ENCODE results near the gene PLAAT1.

PLAAT1 gene

GRCh38 chr3:193253986-193254660 is 13.1 kb downstream of the PLAAT1 start:
- DNase-seq (ENCODE audit: low spot score), result no peak

DNA sequence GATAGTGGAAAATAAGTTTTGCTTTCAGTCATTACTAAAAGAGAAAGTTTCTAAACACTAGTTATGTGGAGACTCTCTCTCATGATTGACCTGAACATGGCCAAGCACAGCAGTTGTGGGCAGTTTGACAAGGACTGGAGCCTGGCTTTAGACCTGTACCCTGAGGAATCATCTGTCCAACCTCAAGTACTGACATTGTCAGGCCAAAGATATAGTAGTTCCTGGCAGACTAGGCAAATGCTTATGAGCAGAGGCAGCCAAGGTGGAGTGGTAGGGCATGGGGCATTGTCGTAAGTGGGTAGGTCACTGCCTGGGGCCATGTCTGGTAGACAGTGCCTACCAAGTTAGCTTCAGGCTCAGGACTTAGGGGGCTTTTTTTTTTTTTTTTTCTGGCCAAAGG is 20.9 kb downstream of the PLAAT1 start:
- no peak for DNase-seq (ENCODE audit: low spot score)

GRCh38 chr3:193262707-193263106 is 21.7 kb downstream of the PLAAT1 start:
- no peak for DNase-seq (ENCODE audit: low spot score)

DNA sequence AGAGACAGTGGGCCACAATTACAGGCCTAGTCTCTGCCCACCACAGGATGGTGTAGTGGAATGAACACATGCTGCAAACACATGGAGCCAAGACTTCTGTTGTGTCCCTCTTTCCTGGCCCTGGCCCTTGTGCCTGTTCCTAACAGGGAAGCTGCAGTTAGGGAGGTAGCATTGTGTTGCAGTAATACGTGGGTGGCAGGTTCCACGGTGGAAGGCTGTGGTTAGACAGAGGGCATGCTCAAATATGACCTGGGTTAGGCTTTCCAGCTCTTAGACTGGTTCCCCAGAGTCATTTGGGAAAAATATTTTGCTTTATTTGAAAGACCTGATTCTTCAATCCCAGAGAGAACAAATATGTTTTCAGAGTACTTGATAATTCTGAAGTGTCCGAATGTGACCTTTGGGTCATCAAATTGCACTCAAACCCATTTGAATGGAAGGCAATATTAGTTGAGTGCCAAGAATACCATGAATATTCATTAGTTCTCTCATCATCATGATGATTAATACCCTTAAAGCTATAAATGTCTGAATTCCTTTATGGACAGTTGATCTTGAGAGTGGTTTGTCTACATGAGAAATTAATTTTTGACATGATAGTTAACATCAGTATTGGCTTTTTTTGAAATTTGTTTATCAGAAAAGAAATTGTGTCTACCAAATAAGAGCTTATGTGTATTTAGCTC is 28.5 kb downstream of the PLAAT1 start:
- DNase-seq (ENCODE audit: low spot score), result no peak

GRCh38 chr3:193270451-193270850 is 29.4 kb downstream of the PLAAT1 start:
- no peak for DNase-seq (ENCODE audit: low spot score)

DNA sequence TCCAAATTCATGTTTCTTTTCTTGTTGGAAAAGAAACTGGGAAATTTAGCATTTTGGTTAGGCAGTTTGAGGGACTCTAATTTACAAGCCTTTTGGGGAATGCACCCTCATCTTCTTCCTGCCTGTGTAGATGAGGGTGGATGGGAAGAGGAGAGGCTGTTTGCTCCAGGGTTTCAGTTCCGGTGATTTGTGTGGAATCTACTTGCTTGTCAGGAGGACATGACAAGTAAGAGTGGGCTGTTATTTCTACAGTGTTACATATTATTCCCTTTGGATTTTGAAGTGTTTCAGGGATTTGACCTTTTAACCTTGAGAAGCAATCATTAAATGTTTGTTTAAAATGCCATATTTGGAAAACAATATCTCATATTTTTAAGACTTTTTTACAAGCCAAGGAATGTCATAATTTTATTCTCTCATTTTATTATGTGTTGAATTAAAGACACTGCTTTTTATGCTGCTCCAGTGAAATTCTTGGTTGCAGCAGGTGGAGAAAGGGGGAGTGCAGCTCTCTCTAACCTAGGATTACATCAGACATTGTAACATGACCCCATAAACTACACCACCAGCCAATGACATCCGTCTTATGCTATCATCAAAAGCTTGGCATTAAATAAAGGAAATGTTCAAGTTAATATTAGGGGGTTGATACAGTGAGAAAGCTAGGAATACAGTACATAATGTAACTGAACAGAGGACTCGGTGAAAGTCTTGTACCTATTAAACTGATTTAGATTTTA is 30.2 kb downstream of the PLAAT1 start:
- DNase-seq (ENCODE audit: low spot score), result no peak

DNA sequence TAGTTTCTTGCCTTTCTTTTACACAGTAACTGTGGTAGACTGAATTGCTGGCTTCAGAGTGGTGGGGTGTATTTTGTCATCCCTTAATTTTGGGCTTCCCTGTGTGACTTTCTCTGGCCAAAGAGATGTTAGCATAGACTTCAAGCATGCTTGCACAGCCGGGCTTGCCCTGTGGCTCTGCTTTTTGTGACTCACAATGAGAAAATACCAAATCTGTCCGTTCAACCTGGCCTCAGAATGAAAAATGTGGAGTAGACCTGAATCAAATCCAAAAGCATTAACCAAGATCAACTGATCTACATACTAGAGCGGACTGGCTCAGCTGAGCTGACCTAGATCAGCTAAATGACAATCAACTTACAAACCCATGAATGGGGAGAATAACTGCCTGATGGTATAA is 51.4 kb downstream of the PLAAT1 start:
- no peak for DNase-seq (ENCODE audit: low spot score)

DNA sequence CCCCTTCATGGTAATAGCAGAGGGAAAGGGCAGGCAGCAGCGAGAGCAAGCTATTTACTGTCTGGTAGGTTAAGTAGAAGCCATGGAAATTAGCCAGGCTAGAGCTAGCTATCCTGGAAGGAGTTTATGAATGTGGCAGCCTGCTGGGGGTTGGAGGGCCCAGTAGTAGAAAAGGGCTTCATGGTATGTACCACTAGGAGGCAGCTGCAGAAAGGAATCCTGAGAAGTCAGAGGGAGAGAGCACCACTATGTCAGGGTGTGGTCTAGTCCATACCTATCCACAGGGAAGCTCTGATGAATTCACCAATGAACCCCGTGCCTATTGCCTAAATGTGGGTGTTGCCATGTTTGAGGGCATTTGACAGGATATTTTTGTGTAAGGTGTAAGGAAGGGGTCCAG is 55.0 kb downstream of the PLAAT1 start:
- no peak for DNase-seq (ENCODE audit: low spot score)

DNA sequence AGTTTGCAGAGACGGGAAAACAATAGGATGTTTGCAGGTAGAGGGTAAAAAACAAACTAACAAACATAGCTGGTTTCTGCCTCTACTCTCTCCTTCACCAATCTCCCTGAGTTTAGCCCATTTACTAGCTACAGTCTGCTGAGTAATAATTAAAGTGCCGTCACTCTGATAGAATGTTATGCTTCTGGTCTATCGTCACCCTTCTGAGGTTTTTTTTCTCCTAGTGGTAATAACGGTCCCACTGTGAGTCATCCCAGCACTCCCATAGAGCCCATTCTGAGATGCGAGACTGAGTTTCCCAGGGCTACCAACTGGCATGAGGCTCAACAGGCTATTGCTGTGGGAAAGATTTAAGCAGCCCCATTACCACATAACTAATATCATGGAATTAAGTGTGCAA is 56.4 kb downstream of the PLAAT1 start:
- no peak for DNase-seq (ENCODE audit: low spot score)

GRCh38 chr3:193301433-193301832 is 60.4 kb downstream of the PLAAT1 start:
- no peak for DNase-seq (ENCODE audit: low spot score)

DNA sequence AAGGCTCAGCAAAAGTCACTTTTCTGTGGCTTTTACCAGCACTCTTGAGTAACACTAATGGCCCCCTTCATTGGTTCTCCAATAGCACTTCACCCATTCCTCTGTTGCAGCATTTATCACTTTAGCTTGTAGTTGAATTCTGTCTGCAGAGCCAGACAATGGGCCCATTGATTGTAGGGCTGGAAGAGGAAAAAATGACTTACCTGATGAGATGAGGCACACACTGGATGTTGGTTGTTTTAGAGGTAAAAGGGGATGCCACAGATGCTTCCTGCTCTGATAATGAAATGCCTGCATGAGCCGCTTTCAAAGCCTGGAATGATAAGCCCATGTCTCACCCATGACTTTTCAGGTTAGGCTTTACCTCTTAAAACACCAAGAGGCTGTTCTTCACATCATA is 64.3 kb downstream of the PLAAT1 start:
- DNase-seq (ENCODE audit: low spot score), result no peak

DNA sequence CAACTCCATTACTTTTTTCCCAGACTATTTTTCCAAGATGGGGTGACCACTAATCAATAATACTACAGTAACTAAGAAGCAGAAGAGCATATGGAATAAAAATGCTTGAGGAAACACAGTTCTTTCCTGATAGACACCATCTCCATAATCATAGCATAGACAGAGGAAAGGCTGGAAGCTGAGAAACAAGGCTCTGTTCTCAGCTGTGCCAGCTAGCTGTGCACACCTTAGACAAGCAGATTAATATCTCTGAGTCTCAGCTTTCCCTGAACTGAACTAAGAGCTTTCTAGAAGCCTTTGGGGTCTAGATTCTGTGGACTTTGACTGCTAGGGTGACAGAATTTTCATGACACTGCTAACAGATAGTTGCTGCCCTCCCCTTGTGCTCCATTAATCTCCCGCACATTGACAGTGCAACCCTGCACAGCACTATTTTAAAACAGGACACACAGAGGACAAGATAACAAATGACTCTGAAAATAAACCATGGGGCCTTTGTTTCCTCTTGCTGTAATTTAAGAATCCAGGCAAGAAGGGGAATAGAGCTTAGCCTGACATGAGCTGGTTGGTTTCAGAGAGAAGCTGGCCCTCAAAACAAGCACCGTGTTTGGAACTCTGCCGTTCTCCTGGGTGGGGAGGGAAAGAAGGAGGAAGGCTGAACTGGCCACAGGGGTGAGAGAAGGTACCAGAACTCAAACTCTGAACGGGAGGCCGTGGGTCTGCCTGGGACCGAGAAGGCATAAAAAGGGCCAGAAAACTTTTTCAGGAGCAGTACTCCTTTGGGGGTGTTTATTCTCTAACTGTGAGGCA is 70.1 kb downstream of the PLAAT1 start:
- no peak for DNase-seq (ENCODE audit: low spot score)

DNA sequence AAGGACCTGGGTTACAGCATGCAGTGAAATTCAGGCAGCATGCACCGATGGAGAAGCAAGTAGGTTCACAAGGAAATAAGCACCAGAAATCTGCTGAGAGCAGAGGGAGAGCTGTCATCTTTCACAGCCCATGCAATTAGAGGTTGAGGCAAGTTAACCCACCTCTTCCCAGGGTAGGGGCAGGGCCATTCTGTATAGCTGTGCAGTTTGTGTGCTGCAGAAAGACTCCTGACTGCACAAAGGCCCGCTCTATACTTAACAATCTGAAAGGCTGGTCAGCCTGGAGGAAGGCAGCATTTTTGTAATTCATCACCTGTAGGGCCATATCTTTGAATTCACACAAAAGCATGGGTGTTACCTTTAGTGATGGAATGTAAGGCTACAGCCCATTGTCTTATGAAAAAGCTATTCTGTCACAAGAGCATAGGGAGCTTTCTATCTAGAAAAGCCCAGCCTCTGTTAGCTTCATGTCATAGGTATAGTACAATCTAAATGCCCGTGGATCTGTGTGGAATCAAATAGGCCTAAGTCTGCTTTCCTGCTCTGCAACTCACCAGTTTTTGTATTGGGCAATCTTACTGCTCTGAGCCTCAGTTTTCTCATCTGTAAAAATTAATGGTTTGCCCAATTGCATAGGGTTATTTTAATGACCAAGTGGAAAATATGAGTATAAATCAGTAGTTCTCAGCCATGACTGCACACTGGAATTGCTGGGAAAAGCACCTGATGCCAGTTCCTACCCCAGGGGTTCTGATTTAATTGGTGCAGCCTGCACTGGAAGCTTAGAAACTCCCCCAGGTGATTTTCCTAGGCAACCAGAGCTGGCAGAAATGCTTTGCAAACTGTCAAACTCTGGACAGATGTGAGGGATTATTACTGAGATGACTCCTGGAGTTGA is 72.3 kb downstream of the PLAAT1 start:
- no peak for DNase-seq (ENCODE audit: low spot score)

GRCh38 chr3:193314161-193314560 is 73.1 kb downstream of the PLAAT1 start:
- no peak for DNase-seq (ENCODE audit: low spot score)

- no peak for DNase-seq (ENCODE audit: low spot score)
Measured at GRCh38 chr3:193317682-193318300, 76.8 kb downstream of the PLAAT1 start.
